ENCODE measurements around the gene COL23A1.

- TF ChIP-seq CTCF (IDR thresholded peaks at IDR 0.05; ENCODE audit: low read depth, low read length) (no peak), EZH2phosphoT487 (IDR thresholded peaks at IDR 0.05; ENCODE audit: low read depth) (no peak)
These were observed 154.6 kb downstream of the COL23A1 start for GRCh38 chr5:178435321-178436238.

Data from OCI-LY3 (cell line).